Measurements from ENCODE around the gene CRNKL1. TPM values are rescaled to one million over a fixed set of nuclear protein-coding genes. Genes with fewer than 3 reads are reported as not detected.

The CRNKL1 gene
- polyA plus RNA-seq, 1 donor: 26.3 TPM

- H3K9me3 ChIP-seq (ENCODE audit: control insufficient read depth, low read depth, low read length): no peaks in the 10 kb centered on the region
- WGBS (ENCODE audit: insufficient coverage, low lambda C conversion rate): 75% methylated on average over 4 of the region's 12 CpGs
- H3K27me3 ChIP-seq (ENCODE audit: control insufficient read depth, insufficient read depth, low read length): no peaks in the 10 kb centered on the region
- no peaks in the 10 kb centered on the region for H3K4me1 ChIP-seq (ENCODE audit: control insufficient read depth, insufficient read depth, low read length)
- H3K36me3 ChIP-seq (ENCODE audit: control insufficient read depth, insufficient read depth, low read length): no peaks in the 10 kb centered on the region
- no peak overlapping the region for H3K27ac ChIP-seq (ENCODE audit: low read length)
- no peak overlapping the region for H3K4me3 ChIP-seq (ENCODE audit: low read length)
- no peak for DNase-seq
Observed at GRCh38 chr20:20063941-20064702, 11.9 kb upstream of the CRNKL1 start.

DNA sequence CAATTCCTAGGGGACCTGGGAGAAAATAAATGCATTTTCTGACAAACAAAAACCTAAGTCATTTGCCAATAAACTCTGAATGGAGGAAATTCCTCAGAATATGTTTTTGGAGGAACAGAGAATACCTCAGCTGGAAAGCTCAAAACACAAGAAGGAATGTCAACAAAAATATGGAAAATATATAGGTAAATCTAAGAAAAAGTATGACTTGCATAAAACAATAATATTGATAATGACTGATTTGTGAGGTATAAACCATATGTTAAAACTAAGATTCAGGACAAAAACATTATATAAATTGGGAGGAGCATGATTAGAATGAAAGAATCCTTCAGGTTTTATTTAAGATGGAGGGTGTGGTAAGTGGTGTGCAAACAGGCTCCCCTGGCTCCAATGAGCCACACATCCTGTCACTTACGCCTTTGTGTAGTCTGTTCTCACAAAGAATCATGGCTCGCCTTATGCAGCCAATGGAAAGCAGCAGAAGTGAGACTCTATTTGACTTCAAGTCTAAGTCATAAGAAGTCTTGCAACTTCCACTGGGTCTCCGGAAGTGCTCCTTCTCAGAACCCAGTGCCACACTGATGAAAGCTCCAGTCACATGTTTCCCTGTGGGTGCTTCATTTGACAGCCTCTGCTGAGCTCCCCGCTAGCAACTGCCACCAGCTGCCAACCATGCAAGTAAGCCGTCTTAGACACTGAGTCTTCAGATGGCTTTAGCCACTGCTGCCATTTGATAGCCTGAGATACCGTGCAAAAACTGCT is 8.2 kb upstream of the CRNKL1 start:
- Histone ChIP-seq H3K27me3 (ENCODE audit: control insufficient read depth, insufficient read depth, low read length) (no peaks in the 10 kb centered on the region), H3K36me3 (ENCODE audit: control insufficient read depth, insufficient read depth, low read length) (no peaks in the 10 kb centered on the region), H3K4me1 (ENCODE audit: control insufficient read depth, insufficient read depth, low read length) (no peaks in the 10 kb centered on the region), H3K4me3 (ENCODE audit: low read length) (no peak overlapping the region), H3K27ac (ENCODE audit: low read length) (no peak overlapping the region), H3K9me3 (ENCODE audit: control insufficient read depth, low read depth, low read length) (no peaks in the 10 kb centered on the region)
- no peak for DNase-seq
- WGBS (ENCODE audit: insufficient coverage, low lambda C conversion rate): no CpG with 5 or more reads among the region's 6 CpGs

DNA sequence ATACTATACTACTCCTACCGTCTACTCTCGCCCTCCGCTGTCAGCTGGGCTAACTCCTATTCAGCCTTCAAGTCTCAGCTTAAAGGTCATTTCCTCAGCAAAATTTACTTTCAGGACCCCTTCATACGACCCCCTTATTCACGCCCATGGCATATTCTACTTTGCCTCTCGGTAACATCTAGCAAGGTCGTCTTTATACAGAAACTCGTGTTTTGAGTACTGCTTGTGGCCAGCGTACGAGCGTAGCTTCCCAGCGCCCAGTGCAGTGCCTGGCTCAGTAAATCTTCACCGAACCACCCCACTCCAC is 546 bp downstream of the CRNKL1 start:
- DNase-seq: no peak
- Histone ChIP-seq H3K27me3 (ENCODE audit: control insufficient read depth, insufficient read depth, low read length) (no peaks in the 10 kb centered on the region), H3K36me3 (ENCODE audit: control insufficient read depth, insufficient read depth, low read length) (peaks cover 30% of the 10 kb centered on the region), H3K9me3 (ENCODE audit: control insufficient read depth, low read depth, low read length) (no peaks in the 10 kb centered on the region), H3K27ac (ENCODE audit: low read length) (peak overlapping the region; percentile 90), H3K4me1 (ENCODE audit: control insufficient read depth, insufficient read depth, low read length) (peaks cover 7% of the 10 kb centered on the region), H3K4me3 (ENCODE audit: low read length) (peak overlapping the region; percentile 76)
- WGBS (ENCODE audit: insufficient coverage, low lambda C conversion rate): no CpG with 5 or more reads among the region's 13 CpGs

- 100% methylated on average over 1 of the region's 6 CpGs for WGBS (ENCODE audit: insufficient coverage, low lambda C conversion rate)
- Histone ChIP-seq H3K4me3 (ENCODE audit: low read length) (no peak overlapping the region), H3K36me3 (ENCODE audit: control insufficient read depth, insufficient read depth, low read length) (peaks cover 96% of the 10 kb centered on the region), H3K27me3 (ENCODE audit: control insufficient read depth, insufficient read depth, low read length) (no peaks in the 10 kb centered on the region), H3K27ac (ENCODE audit: low read length) (no peak overlapping the region), H3K4me1 (ENCODE audit: control insufficient read depth, insufficient read depth, low read length) (no peaks in the 10 kb centered on the region), H3K9me3 (ENCODE audit: control insufficient read depth, low read depth, low read length) (no peaks in the 10 kb centered on the region)
- DNase-seq: no peak
Observed at GRCh38 chr20:20039752-20040387, 12.4 kb downstream of the CRNKL1 start.

DNA sequence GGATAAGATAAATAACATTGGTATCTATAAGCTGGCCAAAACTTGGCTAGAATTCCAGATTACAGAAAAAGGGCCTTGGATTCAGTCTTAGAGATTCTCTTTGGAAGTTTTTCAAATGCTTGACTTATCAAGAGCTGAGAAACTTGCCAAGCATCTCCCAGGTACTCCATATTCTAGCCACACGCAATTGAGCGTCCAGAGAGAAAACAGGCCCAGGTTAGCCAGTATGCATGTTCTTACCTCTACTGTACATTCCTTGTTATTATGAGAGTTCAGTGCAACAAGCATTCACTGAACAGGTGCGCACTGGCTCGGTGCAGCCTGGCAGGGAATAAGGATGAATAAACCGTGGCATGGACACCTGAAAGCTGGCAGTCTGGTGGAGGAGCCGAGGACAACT is 13.7 kb downstream of the CRNKL1 start:
- H3K9me3 ChIP-seq (ENCODE audit: control insufficient read depth, low read depth, low read length): no peaks in the 10 kb centered on the region
- no peak overlapping the region for H3K27ac ChIP-seq (ENCODE audit: low read length)
- H3K4me3 ChIP-seq (ENCODE audit: low read length): no peak overlapping the region
- no peaks in the 10 kb centered on the region for H3K4me1 ChIP-seq (ENCODE audit: control insufficient read depth, insufficient read depth, low read length)
- no CpG with 5 or more reads among the region's 6 CpGs for WGBS (ENCODE audit: insufficient coverage, low lambda C conversion rate)
- DNase-seq: no peak
- H3K27me3 ChIP-seq (ENCODE audit: control insufficient read depth, insufficient read depth, low read length): no peaks in the 10 kb centered on the region
- H3K36me3 ChIP-seq (ENCODE audit: control insufficient read depth, insufficient read depth, low read length): peaks cover 91% of the 10 kb centered on the region

DNA sequence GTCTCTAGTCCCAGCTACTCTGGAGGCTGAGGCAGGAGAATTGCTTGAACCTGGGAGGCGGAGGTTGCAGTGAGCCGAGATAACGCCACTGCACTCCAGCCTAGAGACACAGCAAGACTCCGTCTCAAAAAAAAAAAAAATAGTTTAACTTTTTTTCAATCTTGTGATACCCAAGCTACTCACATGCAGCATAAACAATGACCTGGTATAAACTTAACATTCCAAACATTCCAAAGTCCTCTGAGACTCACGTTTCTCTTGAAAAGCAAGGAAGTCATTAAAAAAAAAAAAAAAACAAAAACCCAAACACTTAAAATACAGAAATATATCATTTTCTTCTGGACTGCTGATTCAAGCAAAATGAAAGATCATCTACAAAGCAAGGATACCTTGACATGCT is 14.3 kb downstream of the CRNKL1 start:
- no peaks in the 10 kb centered on the region for H3K27me3 ChIP-seq (ENCODE audit: control insufficient read depth, insufficient read depth, low read length)
- H3K9me3 ChIP-seq (ENCODE audit: control insufficient read depth, low read depth, low read length): no peaks in the 10 kb centered on the region
- WGBS (ENCODE audit: insufficient coverage, low lambda C conversion rate): no CpG with 5 or more reads among the region's 5 CpGs
- DNase-seq: no peak
- no peak overlapping the region for H3K27ac ChIP-seq (ENCODE audit: low read length)
- no peak overlapping the region for H3K4me3 ChIP-seq (ENCODE audit: low read length)
- no peaks in the 10 kb centered on the region for H3K4me1 ChIP-seq (ENCODE audit: control insufficient read depth, insufficient read depth, low read length)
- peaks cover 88% of the 10 kb centered on the region for H3K36me3 ChIP-seq (ENCODE audit: control insufficient read depth, insufficient read depth, low read length)

GRCh38 chr20:20036756-20037155 is 15.5 kb downstream of the CRNKL1 start:
- Histone ChIP-seq H3K27ac (ENCODE audit: low read length) (no peak overlapping the region), H3K27me3 (ENCODE audit: control insufficient read depth, insufficient read depth, low read length) (no peaks in the 10 kb centered on the region), H3K4me1 (ENCODE audit: control insufficient read depth, insufficient read depth, low read length) (no peaks in the 10 kb centered on the region), H3K4me3 (ENCODE audit: low read length) (no peak overlapping the region), H3K36me3 (ENCODE audit: control insufficient read depth, insufficient read depth, low read length) (peaks cover 87% of the 10 kb centered on the region), H3K9me3 (ENCODE audit: control insufficient read depth, low read depth, low read length) (no peaks in the 10 kb centered on the region)
- no CpG with 5 or more reads among the region's 3 CpGs for WGBS (ENCODE audit: insufficient coverage, low lambda C conversion rate)
- DNase-seq: no peak

DNA sequence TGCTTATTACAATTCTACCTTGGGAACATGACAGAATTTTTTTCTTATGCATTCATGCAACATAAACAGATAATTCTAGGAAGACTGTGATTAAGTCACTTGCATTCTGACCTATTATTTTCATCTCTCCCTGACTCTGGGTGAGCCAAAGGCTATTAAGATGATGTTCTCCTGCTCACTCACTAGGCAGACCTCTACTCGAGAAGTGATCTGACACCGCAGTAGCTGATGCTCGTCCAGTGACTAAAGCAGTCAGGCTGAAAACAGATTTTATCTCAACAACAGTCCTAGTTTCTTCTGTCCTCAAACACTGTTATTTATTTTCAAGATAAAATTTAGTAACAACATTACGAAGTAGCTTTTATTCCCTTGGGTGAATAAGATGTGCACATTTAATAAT is 17.8 kb downstream of the CRNKL1 start:
- H3K27ac ChIP-seq (ENCODE audit: low read length): no peak overlapping the region
- H3K4me3 ChIP-seq (ENCODE audit: low read length): no peak overlapping the region
- no peak for DNase-seq
- no peaks in the 10 kb centered on the region for H3K27me3 ChIP-seq (ENCODE audit: control insufficient read depth, insufficient read depth, low read length)
- WGBS (ENCODE audit: insufficient coverage, low lambda C conversion rate): 100% methylated on average over 1 of the region's 4 CpGs
- H3K36me3 ChIP-seq (ENCODE audit: control insufficient read depth, insufficient read depth, low read length): peaks cover 77% of the 10 kb centered on the region
- H3K4me1 ChIP-seq (ENCODE audit: control insufficient read depth, insufficient read depth, low read length): no peaks in the 10 kb centered on the region
- H3K9me3 ChIP-seq (ENCODE audit: control insufficient read depth, low read depth, low read length): no peaks in the 10 kb centered on the region

DNA sequence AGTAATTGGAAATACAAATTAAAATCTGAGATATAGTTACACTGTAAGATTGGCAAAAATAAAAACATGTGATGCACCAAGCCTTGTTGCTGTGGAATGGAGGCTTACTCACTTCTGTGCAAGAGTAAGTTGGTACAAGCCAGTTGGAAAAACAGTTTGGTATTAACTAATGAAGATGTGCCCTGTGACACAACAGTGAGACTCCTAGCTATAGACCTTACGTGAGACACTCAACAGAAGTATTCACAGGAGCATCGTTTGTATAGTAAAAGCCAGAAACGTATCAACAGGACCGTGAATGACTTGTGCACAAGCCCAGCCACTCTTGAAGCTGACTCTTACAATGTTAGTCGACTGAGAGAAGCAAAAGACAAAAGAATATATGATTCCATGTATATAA is 20.5 kb downstream of the CRNKL1 start:
- WGBS (ENCODE audit: insufficient coverage, low lambda C conversion rate): no CpG with 5 or more reads among the region's 5 CpGs
- Histone ChIP-seq H3K4me3 (ENCODE audit: low read length) (no peak overlapping the region), H3K27ac (ENCODE audit: low read length) (no peak overlapping the region), H3K36me3 (ENCODE audit: control insufficient read depth, insufficient read depth, low read length) (peaks cover 69% of the 10 kb centered on the region), H3K27me3 (ENCODE audit: control insufficient read depth, insufficient read depth, low read length) (no peaks in the 10 kb centered on the region), H3K9me3 (ENCODE audit: control insufficient read depth, low read depth, low read length) (no peaks in the 10 kb centered on the region), H3K4me1 (ENCODE audit: control insufficient read depth, insufficient read depth, low read length) (no peaks in the 10 kb centered on the region)
- DNase-seq: no peak

- H3K27me3 ChIP-seq (ENCODE audit: control insufficient read depth, insufficient read depth, low read length): no peaks in the 10 kb centered on the region
- no peak for DNase-seq
- H3K4me3 ChIP-seq (ENCODE audit: low read length): no peak overlapping the region
- H3K27ac ChIP-seq (ENCODE audit: low read length): no peak overlapping the region
- H3K9me3 ChIP-seq (ENCODE audit: control insufficient read depth, low read depth, low read length): no peaks in the 10 kb centered on the region
- WGBS (ENCODE audit: insufficient coverage, low lambda C conversion rate): no CpG with 5 or more reads among the region's 2 CpGs
- no peaks in the 10 kb centered on the region for H3K4me1 ChIP-seq (ENCODE audit: control insufficient read depth, insufficient read depth, low read length)
- H3K36me3 ChIP-seq (ENCODE audit: control insufficient read depth, insufficient read depth, low read length): peaks cover 51% of the 10 kb centered on the region
Observed at GRCh38 chr20:20027284-20027683, 25.0 kb downstream of the CRNKL1 start.

Data from large intestine (tissue), 3 donors.